ENCODE measurements around the gene ITM2C.

Gene ITM2C

DNA sequence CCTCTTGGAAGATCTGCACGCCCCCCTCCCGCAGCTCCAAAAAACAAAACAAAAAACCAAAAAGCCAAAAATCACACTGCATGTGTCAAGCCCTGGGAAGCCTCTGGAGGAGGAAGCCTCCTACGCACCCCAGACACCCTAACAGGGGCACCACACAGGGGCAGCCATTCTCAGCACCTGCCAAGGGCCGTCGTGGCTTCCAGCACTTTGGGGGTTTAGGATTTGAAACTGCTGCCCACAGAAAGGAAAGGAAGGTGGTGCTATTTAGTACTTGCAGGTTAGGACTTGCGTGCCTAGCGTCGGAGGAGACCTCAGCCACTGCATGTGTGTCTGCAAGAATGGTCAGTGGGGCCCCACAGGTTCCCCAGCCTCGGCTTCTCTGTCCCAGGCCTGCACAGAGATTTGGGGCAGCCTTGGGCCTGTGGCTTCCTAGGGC is 60.7 kb downstream of the ITM2C start:
- Histone ChIP-seq H3K9me3 (ENCODE audit: low read depth, low read length) (no peaks in the 10 kb centered on the region), H3K9ac (ENCODE audit: insufficient read length) (no peak overlapping the region), H3K27ac (no peak overlapping the region), H3K4me3 (no peak overlapping the region), H3K36me3 (ENCODE audit: insufficient read depth, low read length) (no peaks in the 10 kb centered on the region)
- TF ChIP-seq FOXP2 (optimal IDR thresholded peaks at IDR 0.05; ENCODE audit: control extremely low read depth, extremely low read length, insufficient read depth) (no peak), POLR2AphosphoS5 (IDR thresholded peaks at IDR 0.05; ENCODE audit: borderline replicate concordance, low read depth, low read length) (no peak), EZH2 (IDR thresholded peaks at IDR 0.05) (no peak)
- DNase-seq (ENCODE audit: low read depth, low spot score), result no peak

DNA sequence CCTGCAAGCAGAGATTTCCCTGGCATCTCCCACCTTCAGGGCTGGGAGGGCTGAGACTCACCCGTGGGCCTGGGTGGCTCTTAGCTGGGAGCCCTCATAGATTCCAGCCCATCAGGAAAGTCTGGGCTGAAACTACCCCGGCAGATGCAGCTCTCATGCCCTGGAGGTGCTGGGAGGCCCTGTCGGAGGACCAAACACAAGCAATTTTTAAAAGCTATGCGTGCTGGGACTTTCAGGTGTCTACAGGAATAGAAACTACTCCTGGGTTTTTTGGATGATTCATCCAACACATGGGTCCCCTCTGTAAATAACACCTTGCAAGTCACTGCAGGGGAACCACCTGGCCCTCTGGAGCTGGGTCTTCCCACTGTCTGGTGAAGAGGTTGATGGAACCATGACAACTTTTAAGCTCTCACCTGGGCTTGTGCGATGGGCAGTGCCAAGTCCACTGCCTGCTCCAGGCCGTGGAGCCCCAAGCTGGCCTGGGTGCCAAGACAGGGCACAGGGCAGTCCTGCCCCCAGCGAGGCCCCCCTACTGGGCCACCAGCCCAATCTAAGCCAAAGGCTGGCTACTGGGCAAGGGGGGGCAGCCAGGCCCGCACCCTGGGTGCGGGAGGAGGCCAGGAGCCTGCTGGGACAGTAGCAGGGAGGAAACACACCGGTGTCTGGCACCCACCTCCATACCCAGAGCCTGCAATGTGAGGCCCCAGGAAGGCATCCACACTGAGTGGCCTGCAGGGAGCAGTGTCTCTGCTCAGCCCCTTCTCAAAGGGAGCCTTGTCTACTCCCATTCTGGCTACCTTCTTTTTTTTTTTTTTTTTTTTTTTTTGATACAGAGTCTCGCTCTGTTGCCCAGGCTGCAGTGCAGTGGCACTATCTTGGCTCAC is 61.4 kb downstream of the ITM2C start:
- no peak overlapping the region for H3K9ac ChIP-seq (ENCODE audit: insufficient read length)
- DNase-seq (ENCODE audit: low read depth, low spot score), result no peak
- H3K27ac ChIP-seq, result no peak overlapping the region
- H3K4me3 ChIP-seq, result no peak overlapping the region
- no peaks in the 10 kb centered on the region for H3K9me3 ChIP-seq (ENCODE audit: low read depth, low read length)
- no peaks in the 10 kb centered on the region for H3K36me3 ChIP-seq (ENCODE audit: insufficient read depth, low read length)
- TF ChIP-seq FOXP2 (optimal IDR thresholded peaks at IDR 0.05; ENCODE audit: control extremely low read depth, extremely low read length, insufficient read depth), result no peak

DNA sequence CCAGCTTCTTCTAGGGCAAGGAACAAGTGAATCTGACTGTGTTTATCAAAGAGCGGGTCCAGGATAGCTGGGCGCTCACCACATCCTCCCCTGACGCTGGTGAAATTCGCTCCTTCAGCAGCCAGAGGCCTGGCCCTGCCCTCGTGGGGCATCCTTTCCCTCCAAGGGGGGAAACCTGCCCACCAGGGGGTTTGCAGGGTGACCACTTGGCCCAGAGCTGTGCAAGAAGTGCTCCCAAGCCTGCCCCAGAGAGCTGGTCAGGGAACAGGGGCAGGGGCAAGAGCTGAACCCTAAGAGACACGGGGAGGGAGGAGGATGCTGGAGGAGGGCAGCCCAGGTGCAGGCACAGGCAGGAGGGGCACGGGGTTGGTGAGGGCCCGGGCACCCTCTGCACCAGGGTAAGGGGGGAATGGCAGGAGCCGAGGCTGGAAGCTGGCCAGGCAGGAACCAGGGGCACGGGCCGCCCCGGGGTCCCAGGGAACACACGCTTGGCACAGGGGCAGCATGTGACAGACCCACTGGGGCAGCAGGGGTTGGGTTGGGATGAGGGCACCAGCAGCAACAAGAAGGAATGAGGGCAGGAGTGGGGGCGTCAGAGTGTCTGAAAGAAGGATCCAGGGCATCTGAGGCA is 63.1 kb downstream of the ITM2C start:
- no peak overlapping the region for H3K27ac ChIP-seq
- H3K4me3 ChIP-seq, result no peak overlapping the region
- DNase-seq (ENCODE audit: low read depth, low spot score), result no peak

More for the DNA sequence above, 63.1 kb downstream of the ITM2C start:
- Histone ChIP-seq H3K9me3 (ENCODE audit: low read depth, low read length) (no peaks in the 10 kb centered on the region), H3K36me3 (ENCODE audit: insufficient read depth, low read length) (no peaks in the 10 kb centered on the region), H3K9ac (ENCODE audit: insufficient read length) (no peak overlapping the region)
- TF ChIP-seq POLR2AphosphoS5 (IDR thresholded peaks at IDR 0.05; ENCODE audit: borderline replicate concordance, low read depth, low read length) (no peak), EZH2 (IDR thresholded peaks at IDR 0.05) (no peak), FOXP2 (optimal IDR thresholded peaks at IDR 0.05; ENCODE audit: control extremely low read depth, extremely low read length, insufficient read depth) (no peak)

Data from SK-N-MC (cell line).